ENCODE results near the gene MAOA. TPM values are rescaled to one million over a fixed set of nuclear protein-coding genes. Genes with fewer than 3 reads are reported as not detected.

MAOA gene
- total and polyA plus RNA-seq, 2 experiments from 2014 or later: 54.0 to 110 TPM

DNA sequence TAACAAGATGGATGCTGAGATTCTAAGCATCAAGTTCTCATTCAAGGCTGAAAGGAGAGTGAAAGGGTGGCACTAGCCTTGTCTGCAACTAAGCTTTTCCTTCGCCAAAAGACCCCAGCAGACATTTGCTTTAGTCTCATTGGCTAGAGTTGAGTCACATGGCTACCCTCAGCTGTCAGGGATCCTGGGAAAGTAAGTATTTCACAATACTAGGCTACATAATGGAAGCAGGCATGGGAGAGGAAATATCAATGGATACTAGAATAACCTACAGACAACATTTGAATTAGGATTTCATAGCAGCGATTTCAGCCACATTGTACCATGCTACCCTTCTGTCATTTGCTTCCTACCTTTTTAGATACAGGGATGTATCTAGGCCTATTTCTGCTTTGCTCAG lies 29.1 kb downstream of the MAOA start:
- no peak overlapping the region for H3K4me3 ChIP-seq
- TF ChIP-seq EZH2phosphoT487 (IDR thresholded peaks at IDR 0.05; ENCODE audit: low read depth, severe bottlenecking, unreplicated experiment): no peak
- TF ChIP-seq, protein P1, sequence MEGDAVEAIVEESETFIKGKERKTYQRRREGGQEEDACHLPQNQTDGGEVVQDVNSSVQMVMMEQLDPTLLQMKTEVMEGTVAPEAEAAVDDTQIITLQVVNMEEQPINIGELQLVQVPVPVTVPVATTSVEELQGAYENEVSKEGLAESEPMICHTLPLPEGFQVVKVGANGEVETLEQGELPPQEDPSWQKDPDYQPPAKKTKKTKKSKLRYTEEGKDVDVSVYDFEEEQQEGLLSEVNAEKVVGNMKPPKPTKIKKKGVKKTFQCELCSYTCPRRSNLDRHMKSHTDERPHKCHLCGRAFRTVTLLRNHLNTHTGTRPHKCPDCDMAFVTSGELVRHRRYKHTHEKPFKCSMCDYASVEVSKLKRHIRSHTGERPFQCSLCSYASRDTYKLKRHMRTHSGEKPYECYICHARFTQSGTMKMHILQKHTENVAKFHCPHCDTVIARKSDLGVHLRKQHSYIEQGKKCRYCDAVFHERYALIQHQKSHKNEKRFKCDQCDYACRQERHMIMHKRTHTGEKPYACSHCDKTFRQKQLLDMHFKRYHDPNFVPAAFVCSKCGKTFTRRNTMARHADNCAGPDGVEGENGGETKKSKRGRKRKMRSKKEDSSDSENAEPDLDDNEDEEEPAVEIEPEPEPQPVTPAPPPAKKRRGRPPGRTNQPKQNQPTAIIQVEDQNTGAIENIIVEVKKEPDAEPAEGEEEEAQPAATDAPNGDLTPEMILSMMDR (IDR thresholded peaks at IDR 0.05; ENCODE audit: poor library complexity): no peak
- no peak for TF ChIP-seq EZH2 (IDR thresholded peaks at IDR 0.05; ENCODE audit: borderline replicate concordance)
- no peaks in the 10 kb centered on the region for H3K9me2 ChIP-seq (replicated peaks; ENCODE audit: insufficient read depth)
- no peak overlapping the region for H2AFZ ChIP-seq
- DNase-seq (ENCODE audit: low spot score): no peak
- no peak overlapping the region for H3K4me2 ChIP-seq
- H3K36me3 ChIP-seq (replicated peaks; ENCODE audit: insufficient read depth, low read depth): peaks cover under 1% of the 10 kb centered on the region
- WGBS (ENCODE audit: low lambda C conversion rate, missing lambda C conversion rate): 86% methylated on average over 2 of the region's 2 CpGs
- H3K4me1 ChIP-seq (ENCODE audit: insufficient read depth): peaks cover 7% of the 10 kb centered on the region
- peaks cover 23% of the 10 kb centered on the region for H3K79me2 ChIP-seq
- H3K27ac ChIP-seq: no peak overlapping the region
- H3K27me3 ChIP-seq: no peaks in the 10 kb centered on the region
- H4K20me1 ChIP-seq (ENCODE audit: insufficient read depth, poor library complexity, severe bottlenecking): no peaks in the 10 kb centered on the region
- H3K9me3 ChIP-seq (ENCODE audit: low read depth): no peaks in the 10 kb centered on the region

DNA sequence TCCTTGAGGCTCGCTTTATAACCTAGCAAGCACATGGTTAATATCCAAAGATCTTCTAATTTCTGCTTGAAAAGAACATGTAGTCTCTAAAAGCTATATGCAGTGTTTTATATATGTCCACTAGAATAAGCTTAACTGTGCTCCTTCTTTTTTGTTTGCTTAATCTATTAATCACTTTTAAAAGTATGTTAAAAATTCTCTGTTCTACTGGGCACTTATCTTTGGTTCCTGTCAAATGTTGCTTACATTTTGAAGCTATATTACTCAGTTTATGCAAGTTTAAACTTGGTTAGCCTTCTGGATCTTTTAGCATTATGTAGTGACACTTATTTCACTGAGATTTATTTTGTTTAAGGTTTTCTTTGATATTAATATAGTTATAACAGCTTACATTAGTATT lies 32.5 kb downstream of the MAOA start:
- no peaks in the 10 kb centered on the region for H3K27me3 ChIP-seq
- no peaks in the 10 kb centered on the region for H3K9me3 ChIP-seq (ENCODE audit: low read depth)
- no peaks in the 10 kb centered on the region for H4K20me1 ChIP-seq (ENCODE audit: insufficient read depth, poor library complexity, severe bottlenecking)
- no peaks in the 10 kb centered on the region for H3K36me3 ChIP-seq (replicated peaks; ENCODE audit: insufficient read depth, low read depth)
- DNase-seq (ENCODE audit: low spot score): no peak
- TF ChIP-seq, protein P1 (IDR thresholded peaks at IDR 0.05; ENCODE audit: poor library complexity): no peak
- TF ChIP-seq EZH2phosphoT487 (IDR thresholded peaks at IDR 0.05; ENCODE audit: low read depth, severe bottlenecking, unreplicated experiment) (no peak), EZH2 (IDR thresholded peaks at IDR 0.05; ENCODE audit: borderline replicate concordance) (no peak)
- WGBS (ENCODE audit: low lambda C conversion rate, missing lambda C conversion rate): 69% methylated on average over 1 of the region's 1 CpG
- no peak overlapping the region for H3K27ac ChIP-seq
- no peaks in the 10 kb centered on the region for H3K79me2 ChIP-seq
- peaks cover 3% of the 10 kb centered on the region for H3K4me1 ChIP-seq (ENCODE audit: insufficient read depth)
- H3K4me2 ChIP-seq: no peak overlapping the region
- H3K4me3 ChIP-seq: no peak overlapping the region
- no peak overlapping the region for H2AFZ ChIP-seq
- no peaks in the 10 kb centered on the region for H3K9me2 ChIP-seq (replicated peaks; ENCODE audit: insufficient read depth)

DNA sequence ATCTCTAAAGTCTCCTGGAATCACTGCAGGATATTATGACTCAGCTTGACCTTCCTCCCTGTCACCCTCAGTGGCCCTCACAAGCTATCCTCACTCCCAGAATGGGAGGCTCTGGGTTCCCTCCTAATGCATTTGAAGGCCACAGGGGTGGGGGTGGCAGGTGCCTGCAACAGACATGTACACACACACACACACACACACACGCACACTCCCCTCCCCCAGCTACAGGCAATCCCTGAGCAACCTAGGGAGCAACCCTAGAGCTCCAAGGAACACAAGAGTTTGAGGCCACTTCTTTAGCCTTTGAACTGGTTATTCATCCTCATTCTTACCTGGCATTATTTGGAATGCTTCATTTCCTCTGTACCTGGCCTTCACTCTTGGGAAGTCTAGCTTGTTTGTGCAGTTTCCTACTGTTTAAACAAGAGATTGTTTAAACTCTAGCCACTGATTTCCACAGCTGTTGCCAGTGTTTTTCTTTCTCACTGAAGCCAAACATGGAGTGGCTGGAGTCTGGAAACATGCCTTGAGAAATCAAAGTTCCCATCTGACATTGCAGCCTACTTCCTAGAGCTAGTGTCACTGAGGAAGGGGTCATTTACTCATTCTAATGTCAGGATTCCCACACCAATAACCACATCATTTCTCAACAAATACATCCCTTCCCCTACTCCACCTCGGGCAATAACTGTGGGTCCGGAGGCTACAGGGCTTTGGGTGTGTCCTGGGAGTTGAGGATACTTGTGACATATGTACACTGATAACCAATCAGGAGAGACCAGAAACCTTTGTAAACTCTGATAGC lies 37.7 kb downstream of the MAOA start:
- Histone ChIP-seq H3K36me3 (replicated peaks; ENCODE audit: insufficient read depth, low read depth) (no peaks in the 10 kb centered on the region), H3K4me3 (no peak overlapping the region), H3K27ac (peak overlapping the region; percentile 67), H3K4me2 (no peak overlapping the region), H4K20me1 (ENCODE audit: insufficient read depth, poor library complexity, severe bottlenecking) (no peaks in the 10 kb centered on the region), H3K9me2 (replicated peaks; ENCODE audit: insufficient read depth) (no peaks in the 10 kb centered on the region), H3K9me3 (ENCODE audit: low read depth) (no peaks in the 10 kb centered on the region), H3K79me2 (no peaks in the 10 kb centered on the region), H3K27me3 (no peaks in the 10 kb centered on the region), H3K4me1 (ENCODE audit: insufficient read depth) (peaks cover 3% of the 10 kb centered on the region), H2AFZ (no peak overlapping the region)
- no peak for TF ChIP-seq EZH2phosphoT487 (IDR thresholded peaks at IDR 0.05; ENCODE audit: low read depth, severe bottlenecking, unreplicated experiment)
- TF ChIP-seq, protein P1 (IDR thresholded peaks at IDR 0.05; ENCODE audit: poor library complexity): no peak
- TF ChIP-seq EZH2 (IDR thresholded peaks at IDR 0.05; ENCODE audit: borderline replicate concordance): no peak
- DNase-seq (ENCODE audit: low spot score): peak; percentile 27
- WGBS (ENCODE audit: low lambda C conversion rate, missing lambda C conversion rate): 48% methylated on average over 3 of the region's 3 CpGs
